IMR-90 (cell line): ENCODE data around the gene IL5RA. TPM values are rescaled to one million over a fixed set of nuclear protein-coding genes. Genes with fewer than 3 reads are reported as not detected.

Experiments
- ATAC-seq: fragments of 200-7000 bp; cut with Tn5 transposase; 2 replicates; pipeline ENCODE4 v1.9.1; 2020; ENCODE audit warnings: low read depth, mild to moderate bottlenecking, moderate library complexity
- BruUV-seq: library from RNA; stranded (reverse); fragments of 400-500 nt; replicated peaks from 2 replicates; lab custom pipeline; 2021; lab: Mats Ljungman, UMichigan
- CTCF ChIA-PET: fragments of 300-600 bp; formaldehyde crosslinking; extraction: SDS; loops from one replicate; lab custom pipeline; 2021; ENCODE audit warnings: antibody characterized with exemption; lab: Yijun Ruan, JAX
- POLR2A ChIA-PET: fragments of 300-600 bp; sonication (Branson Sonifier 250); formaldehyde crosslinking; loops from one replicate; lab custom pipeline; 2022; ENCODE audit warnings: antibody characterized with exemption; ENCODE audit not compliant: unreplicated experiment; lab: Charles Lee
- DNase-seq: peaks from one replicate; pipeline ENCODE4 v3.0.0; 2013
- H2AFZ ChIP-seq: replicated peaks from 2 replicates; pipeline ENCODE3; 2013; ENCODE audit warnings: low read length, mild to moderate bottlenecking; ENCODE audit not compliant: poor library complexity
- H2AK5ac ChIP-seq: 2 replicates; pipeline ENCODE4 v1.6.1; 2013; ENCODE audit warnings: low read depth, low read length, inconsistent platforms
- H2AK9ac ChIP-seq: replicated peaks from 2 replicates; pipeline ENCODE3; 2013; ENCODE audit warnings: mild to moderate bottlenecking, low read depth, low read length, moderate library complexity; ENCODE audit not compliant: poor library complexity
- H2BK120ac ChIP-seq: 2 replicates; pipeline ENCODE4 v1.6.1; 2013; ENCODE audit warnings: low read depth, low read length, inconsistent platforms
- H2BK15ac ChIP-seq: 3 replicates; pipeline ENCODE4 v1.6.1; 2013; ENCODE audit warnings: low read depth, low read length, inconsistent platforms
- H2BK20ac ChIP-seq: 2 replicates; pipeline ENCODE4 v1.6.1; 2013; ENCODE audit warnings: low read depth, mild to moderate bottlenecking, inconsistent platforms, low read length, moderate library complexity
- H2BK5ac ChIP-seq: 2 replicates; pipeline ENCODE4 v1.6.1; 2013; ENCODE audit warnings: mild to moderate bottlenecking, low read depth, low read length, inconsistent platforms; ENCODE audit not compliant: poor library complexity, severe bottlenecking
- H3K14ac ChIP-seq: replicated peaks from 2 replicates; pipeline ENCODE4 v1.6.1; 2013; ENCODE audit warnings: low read depth, low read length, inconsistent platforms
- H3K18ac ChIP-seq: 2 replicates; pipeline ENCODE4 v1.6.1; 2013; ENCODE audit warnings: low read depth, low read length, control low read depth
- H3K23ac ChIP-seq: 2 replicates; pipeline ENCODE4 v1.6.1; 2013; ENCODE audit warnings: low read depth, low read length, inconsistent platforms
- H3K27ac ChIP-seq: 2 replicates; pipeline ENCODE4 v1.5.1; 2013; ENCODE audit warnings: mild to moderate bottlenecking, control low read depth, low read length; ENCODE audit not compliant: insufficient read depth
- H3K27me3 ChIP-seq: 2 replicates; pipeline ENCODE4 v1.6.1; 2013; ENCODE audit warnings: low read length; ENCODE audit not compliant: control insufficient read depth, insufficient read depth
- H3K36me3 ChIP-seq: 2 replicates; pipeline ENCODE4 v1.6.1; 2013; ENCODE audit warnings: low read length, mixed read lengths; ENCODE audit not compliant: control insufficient read depth, insufficient read depth
- H3K4ac ChIP-seq: 2 replicates; pipeline ENCODE4 v1.6.1; 2013; ENCODE audit warnings: low read depth, low read length, inconsistent platforms
- H3K4me1 ChIP-seq: 2 replicates; pipeline ENCODE4 v1.6.1; 2013; ENCODE audit warnings: low read length, mixed read lengths; ENCODE audit not compliant: control insufficient read depth, insufficient read depth
- H3K4me2 ChIP-seq: 2 replicates; pipeline ENCODE4 v1.6.1; 2013; ENCODE audit warnings: low read depth, mild to moderate bottlenecking, control low read depth, low read length, moderate library complexity
- H3K4me3 ChIP-seq: 2 replicates; pipeline ENCODE4 v1.5.1; 2013; ENCODE audit warnings: low read depth, mild to moderate bottlenecking, control low read depth, low read length, moderate library complexity; ENCODE audit not compliant: insufficient read depth
- H3K56ac ChIP-seq: 2 replicates; pipeline ENCODE4 v1.6.1; 2013; ENCODE audit warnings: low read length, inconsistent platforms; ENCODE audit not compliant: insufficient read depth; ENCODE audit errors: extremely low read depth
- H3K79me1 ChIP-seq, 2 experiments: 2 replicates each; pipeline ENCODE4 v1.6.1; 2013; ENCODE audit warnings: low read length in 2 of 2, inconsistent platforms in 1 of 2, low read depth in 1 of 2
- H3K9ac ChIP-seq: 2 replicates; pipeline ENCODE4 v1.6.1; 2013; ENCODE audit warnings: low read depth, low read length, control low read depth
- H3K9me1 ChIP-seq: 2 replicates; pipeline ENCODE4 v1.6.1; 2013; ENCODE audit warnings: low read length, inconsistent platforms; ENCODE audit not compliant: insufficient read depth
- H3K9me3 ChIP-seq: 2 replicates; pipeline ENCODE4 v1.6.1; 2013; ENCODE audit warnings: low read length; ENCODE audit not compliant: control insufficient read depth, insufficient read depth
- H4K20me1 ChIP-seq: 2 replicates; pipeline ENCODE4 v1.6.1; 2013; ENCODE audit warnings: low read length, inconsistent platforms; ENCODE audit not compliant: insufficient read depth
- H4K5ac ChIP-seq: 2 replicates; pipeline ENCODE4 v1.6.1; 2013; ENCODE audit warnings: mild to moderate bottlenecking, low read depth, low read length, control low read depth
- H4K8ac ChIP-seq, 2 experiments: 2 replicates each; pipeline ENCODE4 v1.6.1; 2013; ENCODE audit warnings: low read depth in 2 of 2, low read length in 2 of 2, control low read depth in 1 of 2, inconsistent platforms in 1 of 2
- H4K91ac ChIP-seq: 2 replicates; pipeline ENCODE4 v1.6.1; 2013; ENCODE audit warnings: low read depth, low read length, inconsistent platforms; ENCODE audit not compliant: insufficient read depth
- CHD1 ChIP-seq: IDR thresholded peaks from 2 replicates; pipeline ENCODE4 v1.6.1; 2012; ENCODE audit warnings: low read depth, low read length, improper control_type of control experiment
- MAFK ChIP-seq: IDR thresholded peaks from 2 replicates; pipeline ENCODE4 v1.6.1; 2012; ENCODE audit warnings: low read depth, low read length, improper control_type of control experiment
- WGBS, 2 experiments: methylation state at CpG; one replicate each; pipeline versions ENCODE4 v1.1.5 to v1.1.7; 2013; ENCODE audit warnings: missing lambda C conversion rate in 2 of 2; ENCODE audit not compliant: insufficient read length in 1 of 2; ENCODE audit errors: extremely low coverage in 2 of 2; 5-methylcytosine and 5-hydroxymethylcytosine counted together
- dilution Hi-C: fragments of 300-500 bp; cut with HindIII; formaldehyde crosslinking; loops from one replicate; pipeline ENCODE4 v1.14.3; 2018; ENCODE audit warnings: low sequenced_read_pairs; ENCODE audit not compliant: unreplicated experiment
- in situ Hi-C: fragments of 300-500 bp; cut with MboI; formaldehyde crosslinking; loops from 3 replicates; pipeline ENCODE4 v1.14.3; 2019; ENCODE audit warnings: low sequenced_read_pairs, inconsistent platforms, mixed read lengths
- intact Hi-C: fragments of 100-400 bp; cut with micrococcal nuclease; formaldehyde crosslinking; loops from 2 replicates; pipeline ENCODE4 v1.10.0; 2022
- polyA plus RNA-seq, 3 experiments: library from polyadenylated mRNA; depleted of rRNA; stranded (reverse); fragments of >200 nt; gene quantifications; 2 replicates each; pipeline ENCODE4 v1.2.3, GENCODE V29; 2012; ENCODE audit warnings: low replicate concordance in 1 of 3
- total RNA-seq: library from RNA; depleted of rRNA; stranded (reverse); fragments of >200 nt; gene quantifications from 2 replicates; pipeline ENCODE4 v1.2.3, GENCODE V29; 2012

The IL5RA gene
- total and polyA plus RNA-seq, 2 of the 4 experiments (the other 2 are of a cell fraction): not detected

DNA sequence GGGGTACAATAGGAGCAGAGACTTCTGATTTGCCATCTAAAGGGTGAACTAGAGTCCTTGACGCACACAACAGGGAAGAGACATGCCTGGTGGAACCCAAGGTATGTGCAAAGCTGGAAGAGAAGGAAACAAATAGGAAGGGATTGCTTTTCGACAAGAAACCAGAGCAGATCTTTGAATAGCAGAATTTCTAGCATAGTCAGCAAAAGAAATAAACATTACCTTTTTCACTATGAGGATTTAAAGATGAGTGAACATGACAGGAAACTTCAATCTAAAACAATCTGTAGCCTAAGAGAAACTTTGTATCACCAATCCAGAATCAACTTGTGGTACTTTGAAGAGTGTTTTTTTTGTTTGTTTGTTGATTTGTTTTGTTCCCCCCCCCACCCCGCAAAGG lies 4.9 kb downstream of the IL5RA start:
- TF ChIP-seq MAFK (peak; percentile 65; the same call in 1 of the 2 replicates), CHD1 (no peak)
- Histone ChIP-seq H3K18ac (no peak overlapping the region), H3K56ac (no peak overlapping the region), H2BK15ac (no peak overlapping the region), H2BK5ac (no peak overlapping the region), H3K4ac (no peak overlapping the region), H4K91ac (no peak overlapping the region), H2AK9ac (no peak overlapping the region), H3K27ac (no peak overlapping the region), H3K4me3 (no peak overlapping the region), H3K9me3 (no peaks in the 10 kb centered on the region), H4K20me1 (no peaks in the 10 kb centered on the region), H2BK20ac (no peak overlapping the region), H4K5ac (no peak overlapping the region), H3K9ac (no peak overlapping the region), H3K27me3 (no peaks in the 10 kb centered on the region), H3K79me1 (no peaks in the 10 kb centered on the region), H2AK5ac (no peak overlapping the region), H2AFZ (no peak overlapping the region), H4K8ac (no peak overlapping the region), H3K4me2 (no peak overlapping the region), H3K9me1 (no peaks in the 10 kb centered on the region), H3K14ac (no peak overlapping the region), H3K36me3 (no peaks in the 10 kb centered on the region), H3K4me1 (no peaks in the 10 kb centered on the region), H3K23ac (no peak overlapping the region), H2BK120ac (no peak overlapping the region)
- DNase-seq: no peak
- intact Hi-C loops: no loop called here
- no TSS peak for BruUV-seq
- ChIA-PET CTCF (interaction anchor here (0.6 kb wide), 1 partner anchor 970 kb away, joined by 3 read pairs; no protein-coding TSS in a partner anchor), POLR2A (no interaction called here)
- 40% methylated on average over 1 of the region's 3 CpGs; no CpG with 5 or more reads in 1 of the 2 experiments for WGBS, 2 experiments
- dilution Hi-C loops: no loop called here
- in situ Hi-C loops: no loop called here
- no peak for ATAC-seq
